OCI-LY7 (cell line): Measurements from ENCODE around the gene EIF4E.

ENCODE experiments used
- EZH2phosphoT487 ChIP-seq: fragments of 200-600 bp; sonication (generic); IDR thresholded peaks from 2 replicates; pipeline ENCODE4 v1.6.1; 2018; ENCODE audit warnings: low read depth, borderline replicate concordance, mild to moderate bottlenecking, mixed run types, antibody characterized with exemption, low read length, moderate library complexity, mixed read lengths
- TF ChIP-seq, protein P1 (sequence below): fragments of 200-600 bp; sonication (generic); conservative IDR thresholded peaks from 2 replicates; pipeline ENCODE4 v1.5.1; 2014; ENCODE audit warnings: mild to moderate bottlenecking, antibody characterized with exemption, low read length, moderate library complexity, mixed read lengths

- TF ChIP-seq, protein P1, sequence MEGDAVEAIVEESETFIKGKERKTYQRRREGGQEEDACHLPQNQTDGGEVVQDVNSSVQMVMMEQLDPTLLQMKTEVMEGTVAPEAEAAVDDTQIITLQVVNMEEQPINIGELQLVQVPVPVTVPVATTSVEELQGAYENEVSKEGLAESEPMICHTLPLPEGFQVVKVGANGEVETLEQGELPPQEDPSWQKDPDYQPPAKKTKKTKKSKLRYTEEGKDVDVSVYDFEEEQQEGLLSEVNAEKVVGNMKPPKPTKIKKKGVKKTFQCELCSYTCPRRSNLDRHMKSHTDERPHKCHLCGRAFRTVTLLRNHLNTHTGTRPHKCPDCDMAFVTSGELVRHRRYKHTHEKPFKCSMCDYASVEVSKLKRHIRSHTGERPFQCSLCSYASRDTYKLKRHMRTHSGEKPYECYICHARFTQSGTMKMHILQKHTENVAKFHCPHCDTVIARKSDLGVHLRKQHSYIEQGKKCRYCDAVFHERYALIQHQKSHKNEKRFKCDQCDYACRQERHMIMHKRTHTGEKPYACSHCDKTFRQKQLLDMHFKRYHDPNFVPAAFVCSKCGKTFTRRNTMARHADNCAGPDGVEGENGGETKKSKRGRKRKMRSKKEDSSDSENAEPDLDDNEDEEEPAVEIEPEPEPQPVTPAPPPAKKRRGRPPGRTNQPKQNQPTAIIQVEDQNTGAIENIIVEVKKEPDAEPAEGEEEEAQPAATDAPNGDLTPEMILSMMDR, result no peak
- TF ChIP-seq EZH2phosphoT487, result no peak
Observed at GRCh38 chr4:98961770-98962169, 32.8 kb upstream of the EIF4E start.
